K562 (cell line): ENCODE measurements around the gene DYNC2I2. TPM values are rescaled to one million over a fixed set of nuclear protein-coding genes. Genes with fewer than 3 reads are reported as not detected.

Experiments used
- ATF1 ChIP-seq, 2 experiments: fragments of 450-650 bp in 1 of 2; IDR thresholded peaks; 2 replicates each; pipeline ENCODE4 v1.6.1; 2016; ENCODE audit warnings: missing compliant biosample characterization in 1 of 2, missing genetic modification characterization in 1 of 2
- CBX8 ChIP-seq: fragments of 200-600 bp; sonication (generic); IDR thresholded peaks from 2 replicates; pipeline ENCODE4 v1.6.1; 2012; ENCODE audit warnings: borderline replicate concordance, mixed run types, low read depth, mild to moderate bottlenecking, moderate library complexity, mixed read lengths, low read length, control low read depth, inconsistent platforms; ENCODE audit not compliant: poor library complexity, severe bottlenecking; ENCODE audit errors: extremely low read depth
- CTBP1 ChIP-seq: fragments of 450-650 bp; IDR thresholded peaks from 2 replicates; pipeline ENCODE4 v1.6.1; 2016; ENCODE audit warnings: borderline replicate concordance
- JUND ChIP-seq, 2 experiments: IDR thresholded peaks; 2 replicates in 1 of 2; 3 replicates in 1 of 2; pipeline ENCODE4 v1.6.1; 2011; ENCODE audit warnings: borderline replicate concordance in 2 of 2, low read depth in 2 of 2, low read length in 2 of 2, improper control_type of control experiment in 1 of 2, missing biosample characterization in 1 of 2, missing genetic modification characterization in 1 of 2, missing genetic modification reagents in 1 of 2
- KDM1A ChIP-seq, 2 experiments: fragments of 450-650 bp; IDR thresholded peaks; 2 replicates each; pipeline ENCODE4 v1.6.1; 2016; ENCODE audit warnings: mild to moderate bottlenecking in 2 of 2
- SAFB ChIP-seq: fragments of 200-400 bp; formaldehyde crosslinking; IDR thresholded peaks from 2 replicates; pipeline ENCODE4 v1.6.1; 2017; ENCODE audit warnings: low read depth, low read length, borderline replicate concordance
- SMAD1 ChIP-seq: fragments of 150-350 bp; IDR thresholded peaks from 2 replicates; pipeline ENCODE4 v1.6.1; 2014; ENCODE audit warnings: low read length, low read depth; ENCODE audit not compliant: partially characterized antibody
- SRF ChIP-seq, 2 experiments: fragments of 250-450, 450-650 bp in 1 of 2; sonication (Bioruptor Pico) in 1 of 2; sonication (generic) in 1 of 2; formaldehyde crosslinking; IDR thresholded peaks; 2 replicates each; pipeline versions ENCODE4 v1.5.0 to v1.5.1; 2020 to 2022; ENCODE audit warnings: mild to moderate bottlenecking in 1 of 2, missing genetic modification reagents in 1 of 2
- SRSF1 ChIP-seq: fragments of 200-400 bp; formaldehyde crosslinking; IDR thresholded peaks from 2 replicates; pipeline ENCODE4 v1.6.1; 2017; ENCODE audit warnings: mild to moderate bottlenecking, low read depth, low read length, moderate library complexity
- YY1 ChIP-seq, 3 experiments: IDR thresholded peaks; 2 replicates each; pipeline ENCODE4 v1.6.1; 2011; ENCODE audit warnings: low read length in 2 of 3, mild to moderate bottlenecking in 2 of 3, moderate library complexity in 2 of 3, borderline replicate concordance in 1 of 3, control low read depth in 1 of 3, low read depth in 1 of 3; ENCODE audit not compliant: insufficient read depth in 3 of 3, insufficient replicate concordance in 2 of 3, control insufficient read depth in 1 of 3, insufficient read length in 1 of 3; ENCODE audit errors: extremely low read depth in 1 of 3
- polyA plus RNA-seq, 8 experiments: library from polyadenylated mRNA; depleted of rRNA in 4 of 8; stranded (reverse) in 5 of 8; unstranded in 3 of 8; fragments of >200 nt; fragmentation: Nextera tagmentation in 2 of 8; fragmentation: Illumina TruSeq in 1 of 8; extraction: Ambion mirVana in 2 of 8; extraction: Trizol in 1 of 8; gene quantifications; 2 replicates each; pipeline versions ENCODE4 v1.2.1 to v1.2.3, GENCODE V29; 2011 to 2014; ENCODE audit warnings: inconsistent platforms in 1 of 8, missing spikeins in 1 of 8
- total RNA-seq, 7 experiments: library from RNA; depleted of rRNA in 6 of 7; stranded (reverse); fragments of >200 nt in 6 of 7; fragmentation: Illumina TruSeq in 2 of 7; extraction: Trizol in 2 of 7; gene quantifications; 2 replicates each; pipeline versions ENCODE4 v1.2.1 to v1.2.3, GENCODE V29; 2011 to 2021; ENCODE audit warnings: low replicate concordance in 1 of 7
- TF ChIP-seq, protein P1 (sequence below), 2 experiments: fragments of 450-650 bp; formaldehyde crosslinking in 1 of 2; IDR thresholded peaks; 2 replicates each; pipeline versions ENCODE4 v1.4.0 to v1.6.1; 2014 to 2020; ENCODE audit warnings: mild to moderate bottlenecking in 2 of 2, borderline replicate concordance in 1 of 2, low read depth in 1 of 2
- TF ChIP-seq, protein P2 (sequence below): sonication (generic); formaldehyde crosslinking; IDR thresholded peaks from 2 replicates; pipeline ENCODE4 v1.8.0; 2022; ENCODE audit warnings: mild to moderate bottlenecking, missing genetic modification reagents

DYNC2I2 gene
- total and polyA plus RNA-seq, 9 of the 15 experiments (the other 6 are each of a cell fraction or from before 2014, with no cell fraction given) = 1.5 to 249 (median 70.0) TPM

DNA sequence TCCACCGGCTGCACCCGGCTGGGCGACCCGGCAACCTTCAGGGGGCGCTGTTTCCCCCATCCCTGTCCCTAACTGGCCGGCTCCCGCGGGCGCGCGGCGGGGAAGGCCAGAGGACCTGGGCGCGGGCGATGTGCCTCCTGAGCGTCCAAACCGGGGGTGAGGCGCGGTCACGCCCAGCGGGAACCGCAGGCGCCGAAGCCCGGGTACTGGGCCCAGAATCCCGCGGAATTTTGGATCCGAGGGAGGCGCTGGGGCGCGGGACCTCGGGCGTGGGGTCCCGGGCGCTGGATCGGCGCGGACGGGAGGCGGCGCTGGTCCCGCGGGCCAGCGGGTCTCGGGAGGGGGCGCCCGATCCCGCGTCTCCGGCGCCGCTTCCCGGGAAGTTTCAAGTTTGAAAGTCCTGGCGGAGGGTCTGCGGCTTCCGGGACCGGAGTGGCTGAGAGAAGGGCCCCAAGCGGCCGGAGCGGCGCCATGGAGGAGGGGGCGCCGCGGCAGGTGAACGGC lies 45.9 kb upstream of the DYNC2I2 start, which contains the start of gene PKN3 (continued):
- TF ChIP-seq, protein P1, sequence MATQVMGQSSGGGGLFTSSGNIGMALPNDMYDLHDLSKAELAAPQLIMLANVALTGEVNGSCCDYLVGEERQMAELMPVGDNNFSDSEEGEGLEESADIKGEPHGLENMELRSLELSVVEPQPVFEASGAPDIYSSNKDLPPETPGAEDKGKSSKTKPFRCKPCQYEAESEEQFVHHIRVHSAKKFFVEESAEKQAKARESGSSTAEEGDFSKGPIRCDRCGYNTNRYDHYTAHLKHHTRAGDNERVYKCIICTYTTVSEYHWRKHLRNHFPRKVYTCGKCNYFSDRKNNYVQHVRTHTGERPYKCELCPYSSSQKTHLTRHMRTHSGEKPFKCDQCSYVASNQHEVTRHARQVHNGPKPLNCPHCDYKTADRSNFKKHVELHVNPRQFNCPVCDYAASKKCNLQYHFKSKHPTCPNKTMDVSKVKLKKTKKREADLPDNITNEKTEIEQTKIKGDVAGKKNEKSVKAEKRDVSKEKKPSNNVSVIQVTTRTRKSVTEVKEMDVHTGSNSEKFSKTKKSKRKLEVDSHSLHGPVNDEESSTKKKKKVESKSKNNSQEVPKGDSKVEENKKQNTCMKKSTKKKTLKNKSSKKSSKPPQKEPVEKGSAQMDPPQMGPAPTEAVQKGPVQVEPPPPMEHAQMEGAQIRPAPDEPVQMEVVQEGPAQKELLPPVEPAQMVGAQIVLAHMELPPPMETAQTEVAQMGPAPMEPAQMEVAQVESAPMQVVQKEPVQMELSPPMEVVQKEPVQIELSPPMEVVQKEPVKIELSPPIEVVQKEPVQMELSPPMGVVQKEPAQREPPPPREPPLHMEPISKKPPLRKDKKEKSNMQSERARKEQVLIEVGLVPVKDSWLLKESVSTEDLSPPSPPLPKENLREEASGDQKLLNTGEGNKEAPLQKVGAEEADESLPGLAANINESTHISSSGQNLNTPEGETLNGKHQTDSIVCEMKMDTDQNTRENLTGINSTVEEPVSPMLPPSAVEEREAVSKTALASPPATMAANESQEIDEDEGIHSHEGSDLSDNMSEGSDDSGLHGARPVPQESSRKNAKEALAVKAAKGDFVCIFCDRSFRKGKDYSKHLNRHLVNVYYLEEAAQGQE (IDR thresholded peaks at IDR 0.05; ENCODE audit: borderline replicate concordance) = peak; percentile 75
- TF ChIP-seq, protein P1 (CRISPR knock-in tag; IDR thresholded peaks at IDR 0.05; ENCODE audit: low read depth) = no peak
- TF ChIP-seq CTBP1 (peak; percentile 96), ATF1 (CRISPR knock-in tag; IDR thresholded peaks at IDR 0.05) (no peak), ATF1 (tag; IDR thresholded peaks at IDR 0.05) (peak; percentile 47; the same call in 1 of the 2 replicates), KDM1A (IDR thresholded peaks at IDR 0.05) (no peak), SMAD1 (no peak), JUND (IDR thresholded peaks at IDR 0.05; ENCODE audit: borderline replicate concordance, low read depth, low read length) (peak; percentile 26; the same call in 1 of the 2 replicates), JUND (tag; IDR thresholded peaks at IDR 0.05; ENCODE audit: borderline replicate concordance, low read depth, low read length) (no peak), YY1 (IDR thresholded peaks at IDR 0.05; ENCODE audit: borderline replicate concordance in 1 of 3, control insufficient read depth in 1 of 3, extremely low read depth in 1 of 3, insufficient read depth in 3 of 3, insufficient read length in 1 of 3, insufficient replicate concordance in 2 of 3, low read depth in 1 of 3, low read length in 2 of 3) (peak in 2 of 3 experiments; percentile 28 to 39), SRF (CRISPR knock-in tag; IDR thresholded peaks at IDR 0.05) (0 out of 4 replicates have a peak, but pooled peaks of 1 of the 2 experiments have one; percentile 48), SAFB (peak; percentile 83), SRSF1 (0 out of 2 replicates have a peak, but pooled peaks have one; percentile 47), CBX8 (no peak)
- TF ChIP-seq, protein P2, sequence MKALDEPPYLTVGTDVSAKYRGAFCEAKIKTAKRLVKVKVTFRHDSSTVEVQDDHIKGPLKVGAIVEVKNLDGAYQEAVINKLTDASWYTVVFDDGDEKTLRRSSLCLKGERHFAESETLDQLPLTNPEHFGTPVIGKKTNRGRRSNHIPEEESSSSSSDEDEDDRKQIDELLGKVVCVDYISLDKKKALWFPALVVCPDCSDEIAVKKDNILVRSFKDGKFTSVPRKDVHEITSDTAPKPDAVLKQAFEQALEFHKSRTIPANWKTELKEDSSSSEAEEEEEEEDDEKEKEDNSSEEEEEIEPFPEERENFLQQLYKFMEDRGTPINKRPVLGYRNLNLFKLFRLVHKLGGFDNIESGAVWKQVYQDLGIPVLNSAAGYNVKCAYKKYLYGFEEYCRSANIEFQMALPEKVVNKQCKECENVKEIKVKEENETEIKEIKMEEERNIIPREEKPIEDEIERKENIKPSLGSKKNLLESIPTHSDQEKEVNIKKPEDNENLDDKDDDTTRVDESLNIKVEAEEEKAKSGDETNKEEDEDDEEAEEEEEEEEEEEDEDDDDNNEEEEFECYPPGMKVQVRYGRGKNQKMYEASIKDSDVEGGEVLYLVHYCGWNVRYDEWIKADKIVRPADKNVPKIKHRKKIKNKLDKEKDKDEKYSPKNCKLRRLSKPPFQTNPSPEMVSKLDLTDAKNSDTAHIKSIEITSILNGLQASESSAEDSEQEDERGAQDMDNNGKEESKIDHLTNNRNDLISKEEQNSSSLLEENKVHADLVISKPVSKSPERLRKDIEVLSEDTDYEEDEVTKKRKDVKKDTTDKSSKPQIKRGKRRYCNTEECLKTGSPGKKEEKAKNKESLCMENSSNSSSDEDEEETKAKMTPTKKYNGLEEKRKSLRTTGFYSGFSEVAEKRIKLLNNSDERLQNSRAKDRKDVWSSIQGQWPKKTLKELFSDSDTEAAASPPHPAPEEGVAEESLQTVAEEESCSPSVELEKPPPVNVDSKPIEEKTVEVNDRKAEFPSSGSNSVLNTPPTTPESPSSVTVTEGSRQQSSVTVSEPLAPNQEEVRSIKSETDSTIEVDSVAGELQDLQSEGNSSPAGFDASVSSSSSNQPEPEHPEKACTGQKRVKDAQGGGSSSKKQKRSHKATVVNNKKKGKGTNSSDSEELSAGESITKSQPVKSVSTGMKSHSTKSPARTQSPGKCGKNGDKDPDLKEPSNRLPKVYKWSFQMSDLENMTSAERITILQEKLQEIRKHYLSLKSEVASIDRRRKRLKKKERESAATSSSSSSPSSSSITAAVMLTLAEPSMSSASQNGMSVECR = peak; percentile 89
